ENCODE measurements around the gene KANK4.

KANK4 gene

DNA sequence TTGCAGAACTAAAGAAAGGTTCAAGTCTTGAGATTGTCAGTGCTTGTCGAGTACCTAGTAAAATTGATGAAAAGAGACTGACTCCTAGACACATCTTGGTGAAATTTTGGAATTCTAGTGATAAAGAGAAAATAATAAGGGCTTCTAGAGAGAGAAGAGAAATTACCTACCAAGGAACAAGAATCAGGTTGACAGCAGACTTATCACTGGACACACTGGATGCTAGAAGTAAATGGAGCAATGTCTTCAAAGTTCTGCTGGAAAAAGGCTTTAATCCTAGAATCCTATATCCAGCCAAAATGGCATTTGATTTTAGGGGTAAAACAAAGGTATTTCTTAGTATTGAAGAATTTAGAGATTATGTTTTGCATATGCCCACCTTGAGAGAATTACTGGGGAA lies 108.3 kb downstream of the KANK4 start:
- no peaks in the 10 kb centered on the region for H3K9me3 ChIP-seq (ENCODE audit: insufficient read depth, low read length, severe bottlenecking)
- no peaks in the 10 kb centered on the region for H3K4me1 ChIP-seq (ENCODE audit: insufficient read depth, low read length)
- no peaks in the 10 kb centered on the region for H3K79me2 ChIP-seq (ENCODE audit: insufficient read depth, low read length)
- ATAC-seq (ENCODE audit: insufficient read depth, low read depth) (no peak), DNase-seq (no peak)
- no peaks in the 10 kb centered on the region for H4K20me1 ChIP-seq (ENCODE audit: insufficient read depth, low read length)
- TF ChIP-seq, protein P1, sequence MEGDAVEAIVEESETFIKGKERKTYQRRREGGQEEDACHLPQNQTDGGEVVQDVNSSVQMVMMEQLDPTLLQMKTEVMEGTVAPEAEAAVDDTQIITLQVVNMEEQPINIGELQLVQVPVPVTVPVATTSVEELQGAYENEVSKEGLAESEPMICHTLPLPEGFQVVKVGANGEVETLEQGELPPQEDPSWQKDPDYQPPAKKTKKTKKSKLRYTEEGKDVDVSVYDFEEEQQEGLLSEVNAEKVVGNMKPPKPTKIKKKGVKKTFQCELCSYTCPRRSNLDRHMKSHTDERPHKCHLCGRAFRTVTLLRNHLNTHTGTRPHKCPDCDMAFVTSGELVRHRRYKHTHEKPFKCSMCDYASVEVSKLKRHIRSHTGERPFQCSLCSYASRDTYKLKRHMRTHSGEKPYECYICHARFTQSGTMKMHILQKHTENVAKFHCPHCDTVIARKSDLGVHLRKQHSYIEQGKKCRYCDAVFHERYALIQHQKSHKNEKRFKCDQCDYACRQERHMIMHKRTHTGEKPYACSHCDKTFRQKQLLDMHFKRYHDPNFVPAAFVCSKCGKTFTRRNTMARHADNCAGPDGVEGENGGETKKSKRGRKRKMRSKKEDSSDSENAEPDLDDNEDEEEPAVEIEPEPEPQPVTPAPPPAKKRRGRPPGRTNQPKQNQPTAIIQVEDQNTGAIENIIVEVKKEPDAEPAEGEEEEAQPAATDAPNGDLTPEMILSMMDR (IDR thresholded peaks at IDR 0.05; ENCODE audit: borderline replicate concordance, extremely low read depth, low read length, poor library complexity, severe bottlenecking) = no peak
- no peak for TF ChIP-seq EZH2 (IDR thresholded peaks at IDR 0.05; ENCODE audit: borderline replicate concordance, low read depth, low read length, severe bottlenecking)
- no peak overlapping the region for H3K9ac ChIP-seq (ENCODE audit: low read depth, low read length)
- no peak overlapping the region for H3K4me3 ChIP-seq (ENCODE audit: low read depth in 1 of 2, low read length in 2 of 2)
- no peaks in the 10 kb centered on the region for H3K36me3 ChIP-seq (ENCODE audit: insufficient read depth, low read length)
- H2AFZ ChIP-seq (ENCODE audit: low read depth, low read length) = no peak overlapping the region
- H3K27ac ChIP-seq (ENCODE audit: low read length) = no peak overlapping the region
- no peak overlapping the region for H3K4me2 ChIP-seq (ENCODE audit: insufficient read depth, low read length)
- H3K27me3 ChIP-seq (ENCODE audit: insufficient read depth, low read length, poor library complexity) = no peaks in the 10 kb centered on the region

DNA sequence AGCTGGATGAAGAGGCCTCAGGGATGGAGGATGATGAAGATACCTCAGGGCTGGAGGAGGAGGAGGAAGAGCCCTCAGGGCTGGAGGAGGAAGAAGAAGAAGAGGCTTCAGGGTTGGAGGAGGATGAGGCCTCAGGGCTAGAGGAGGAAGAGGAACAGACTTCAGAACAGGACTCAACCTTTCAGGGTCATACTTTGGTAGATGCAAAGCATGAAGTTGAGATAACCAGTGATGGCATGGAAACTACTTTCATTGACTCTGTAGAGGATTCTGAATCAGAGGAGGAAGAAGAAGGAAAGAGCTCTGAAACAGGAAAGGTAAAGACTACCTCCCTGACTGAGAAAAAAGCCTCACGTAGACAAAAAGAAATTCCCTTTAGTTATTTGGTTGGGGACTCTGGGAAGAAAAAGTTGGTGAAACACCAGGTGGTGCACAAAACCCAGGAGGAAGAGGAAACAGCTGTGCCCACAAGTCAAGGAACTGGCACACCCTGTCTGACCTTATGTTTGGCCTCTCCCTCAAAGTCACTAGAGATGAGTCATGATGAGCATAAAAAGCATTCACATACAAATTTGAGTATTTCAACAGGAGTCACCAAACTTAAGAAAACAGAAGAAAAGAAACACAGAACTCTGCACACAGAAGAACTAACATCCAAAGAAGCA lies 109.2 kb downstream of the KANK4 start:
- H2AFZ ChIP-seq (ENCODE audit: low read depth, low read length) = no peak overlapping the region
- H3K79me2 ChIP-seq (ENCODE audit: insufficient read depth, low read length) = no peaks in the 10 kb centered on the region
- H3K4me2 ChIP-seq (ENCODE audit: insufficient read depth, low read length) = no peak overlapping the region
- H3K36me3 ChIP-seq (ENCODE audit: insufficient read depth, low read length) = no peaks in the 10 kb centered on the region
- no peak overlapping the region for H3K9ac ChIP-seq (ENCODE audit: low read depth, low read length)
- ATAC-seq (ENCODE audit: insufficient read depth, low read depth) = no peak
- no peaks in the 10 kb centered on the region for H3K27me3 ChIP-seq (ENCODE audit: insufficient read depth, low read length, poor library complexity)
- H4K20me1 ChIP-seq (ENCODE audit: insufficient read depth, low read length) = no peaks in the 10 kb centered on the region
- no peak for TF ChIP-seq EZH2 (IDR thresholded peaks at IDR 0.05; ENCODE audit: borderline replicate concordance, low read depth, low read length, severe bottlenecking)
- TF ChIP-seq, protein P1 (IDR thresholded peaks at IDR 0.05; ENCODE audit: borderline replicate concordance, extremely low read depth, low read length, poor library complexity, severe bottlenecking) = no peak
- H3K4me1 ChIP-seq (ENCODE audit: insufficient read depth, low read length) = no peaks in the 10 kb centered on the region
- no peak overlapping the region for H3K4me3 ChIP-seq (ENCODE audit: low read depth in 1 of 2, low read length in 2 of 2)
- no peak for DNase-seq
- H3K9me3 ChIP-seq (ENCODE audit: insufficient read depth, low read length, severe bottlenecking) = no peaks in the 10 kb centered on the region
- H3K27ac ChIP-seq (ENCODE audit: low read length) = no peak overlapping the region

DNA sequence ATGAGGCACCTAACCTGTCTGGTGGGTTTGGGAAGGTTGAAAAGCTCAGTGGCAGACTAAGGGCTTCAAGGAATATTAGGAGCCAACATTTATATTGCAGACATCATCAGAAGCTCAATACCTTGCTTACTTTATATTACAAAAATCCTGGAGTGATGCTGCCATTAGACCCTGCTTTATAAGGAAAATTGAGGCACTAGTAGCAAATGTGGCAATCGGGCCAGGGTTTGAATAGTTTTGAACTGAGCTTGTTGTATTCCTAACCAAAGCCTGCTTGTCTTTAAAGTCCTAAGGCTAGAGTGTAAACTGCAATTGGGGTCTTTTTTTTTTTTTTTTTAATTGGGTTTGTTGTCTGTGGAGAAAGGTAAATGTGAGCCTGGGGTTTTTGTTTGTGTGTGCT lies 110.3 kb downstream of the KANK4 start:
- no peaks in the 10 kb centered on the region for H4K20me1 ChIP-seq (ENCODE audit: insufficient read depth, low read length)
- TF ChIP-seq EZH2 (IDR thresholded peaks at IDR 0.05; ENCODE audit: borderline replicate concordance, low read depth, low read length, severe bottlenecking) = no peak
- TF ChIP-seq, protein P1 (IDR thresholded peaks at IDR 0.05; ENCODE audit: borderline replicate concordance, extremely low read depth, low read length, poor library complexity, severe bottlenecking) = no peak
- H3K9me3 ChIP-seq (ENCODE audit: insufficient read depth, low read length, severe bottlenecking) = no peaks in the 10 kb centered on the region
- H3K79me2 ChIP-seq (ENCODE audit: insufficient read depth, low read length) = no peaks in the 10 kb centered on the region
- no peak overlapping the region for H3K9ac ChIP-seq (ENCODE audit: low read depth, low read length)
- no peak overlapping the region for H3K27ac ChIP-seq (ENCODE audit: low read length)
- DNase-seq (no peak), ATAC-seq (ENCODE audit: insufficient read depth, low read depth) (no peak)
- H3K27me3 ChIP-seq (ENCODE audit: insufficient read depth, low read length, poor library complexity) = no peaks in the 10 kb centered on the region
- H2AFZ ChIP-seq (ENCODE audit: low read depth, low read length) = no peak overlapping the region
- H3K4me2 ChIP-seq (ENCODE audit: insufficient read depth, low read length) = no peak overlapping the region
- H3K4me3 ChIP-seq (ENCODE audit: low read depth in 1 of 2, low read length in 2 of 2) = no peak overlapping the region
- H3K4me1 ChIP-seq (ENCODE audit: insufficient read depth, low read length) = no peaks in the 10 kb centered on the region
- H3K36me3 ChIP-seq (ENCODE audit: insufficient read depth, low read length) = no peaks in the 10 kb centered on the region
